Measurements from ENCODE around the gene SQSTM1.
"Not testable (repeated sequence)": the region's sequence is repeated elsewhere in the genome, so short reads cannot be mapped to it uniquely, and the experiment has no call there.

SQSTM1 gene

DNA sequence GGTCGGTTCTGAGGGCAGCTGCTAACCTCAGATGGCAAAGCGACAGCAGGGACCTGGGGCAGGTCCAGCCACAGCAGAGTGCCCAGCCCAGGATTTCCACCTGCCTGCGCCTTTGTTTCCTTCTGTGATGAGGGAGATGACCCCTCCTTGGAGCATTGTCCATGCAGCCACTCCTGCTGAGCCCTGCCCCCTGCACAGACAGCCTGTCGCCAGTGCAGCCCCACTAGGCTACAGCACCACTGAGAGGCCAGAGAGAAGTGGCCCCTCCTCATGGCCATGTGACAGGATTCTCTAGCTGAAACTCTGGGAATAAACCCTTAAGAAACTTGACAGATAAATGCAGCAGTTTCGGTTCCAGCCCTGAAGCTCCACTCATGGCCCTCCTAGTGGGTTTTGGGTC lies 48.4 kb downstream of the SQSTM1 start:
- H3K4me1 Mint-ChIP-seq: peaks cover 11% of the 10 kb centered on the region
- no peaks in the 10 kb centered on the region for H3K27me3 Mint-ChIP-seq
- no peak for DNase-seq (ENCODE audit: low spot score in 2 of 2)
- no peak overlapping the region for H3K4me3 Mint-ChIP-seq
- H3K36me3 Mint-ChIP-seq: peaks cover 15% of the 10 kb centered on the region
- no peak overlapping the region for H3K27ac Mint-ChIP-seq
- H3K9me3 Mint-ChIP-seq: no peaks in the 10 kb centered on the region
- ATAC-seq (ENCODE audit: low read depth): no peak

DNA sequence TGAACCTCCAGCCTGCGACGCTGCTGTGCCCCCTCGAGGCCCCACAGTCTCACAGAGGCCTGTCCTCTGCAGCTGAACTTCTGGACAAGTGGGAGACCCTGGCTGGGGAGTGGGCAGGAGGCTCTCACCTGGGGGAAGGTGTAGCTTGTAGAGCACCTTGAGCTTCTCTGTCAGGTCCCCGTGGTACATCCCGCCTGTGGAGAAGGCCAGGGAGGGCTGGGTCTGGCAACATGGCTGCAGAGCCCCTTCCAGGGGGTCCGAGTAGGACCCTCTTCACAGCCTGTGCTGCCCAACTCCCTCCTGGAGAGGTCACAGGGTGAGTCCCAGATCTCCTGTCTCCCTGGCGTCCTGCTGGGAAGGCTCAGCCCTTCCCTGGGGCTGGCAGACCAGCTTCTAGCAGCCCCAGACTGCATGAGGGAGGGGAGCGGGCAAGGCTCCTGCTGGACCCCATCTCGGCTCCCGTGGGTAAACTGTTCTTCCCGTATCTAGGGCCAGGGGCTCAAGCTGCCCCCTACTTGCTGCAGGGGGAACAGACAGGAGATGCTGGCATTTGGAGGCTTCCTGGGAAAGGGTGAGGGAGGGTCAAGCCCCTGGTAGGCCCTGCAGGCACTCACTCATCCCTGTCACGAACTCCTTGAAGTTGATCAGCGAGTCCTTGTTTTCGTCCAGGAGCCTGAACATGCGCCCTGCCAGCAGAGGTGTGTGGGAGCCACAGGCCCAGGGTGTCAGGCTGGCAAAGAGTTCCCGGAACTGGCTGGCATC lies 49.1 kb downstream of the SQSTM1 start:
- ATAC-seq (ENCODE audit: low read depth): no peak
- peaks cover 11% of the 10 kb centered on the region for H3K4me1 Mint-ChIP-seq
- H3K27ac Mint-ChIP-seq: no peak overlapping the region
- no peaks in the 10 kb centered on the region for H3K9me3 Mint-ChIP-seq
- DNase-seq (ENCODE audit: low spot score in 2 of 2): no peak
- H3K27me3 Mint-ChIP-seq: no peaks in the 10 kb centered on the region
- peaks cover 17% of the 10 kb centered on the region for H3K36me3 Mint-ChIP-seq
- no peak overlapping the region for H3K4me3 Mint-ChIP-seq

GRCh38 chr5:179870403-179870903 lies 49.7 kb downstream of the SQSTM1 start:
- Mint-ChIP-seq H3K36me3 (peaks cover 19% of the 10 kb centered on the region), H3K4me3 (no peak overlapping the region), H3K27ac (no peak overlapping the region), H3K4me1 (peaks cover 6% of the 10 kb centered on the region), H3K27me3 (no peaks in the 10 kb centered on the region), H3K9me3 (no peaks in the 10 kb centered on the region)
- no peak for ATAC-seq (ENCODE audit: low read depth)
- no peak for DNase-seq (ENCODE audit: low spot score in 2 of 2)

GRCh38 chr5:179870952-179871351 lies 50.2 kb downstream of the SQSTM1 start:
- H3K36me3 Mint-ChIP-seq: peaks cover 19% of the 10 kb centered on the region
- no peaks in the 10 kb centered on the region for H3K9me3 Mint-ChIP-seq
- H3K27me3 Mint-ChIP-seq: no peaks in the 10 kb centered on the region
- H3K4me1 Mint-ChIP-seq: peaks cover 6% of the 10 kb centered on the region
- DNase-seq (ENCODE audit: low spot score in 2 of 2) (no peak), ATAC-seq (ENCODE audit: low read depth) (no peak)
- no peak overlapping the region for H3K4me3 Mint-ChIP-seq
- no peak overlapping the region for H3K27ac Mint-ChIP-seq

- H3K27ac Mint-ChIP-seq; DNase-seq (ENCODE audit: low spot score in 2 of 2): not testable (repeated sequence)
- H3K36me3 Mint-ChIP-seq: peaks cover 21% of the 10 kb centered on the region
Measured at GRCh38 chr5:179871533-179871932, 50.8 kb downstream of the SQSTM1 start.

DNA sequence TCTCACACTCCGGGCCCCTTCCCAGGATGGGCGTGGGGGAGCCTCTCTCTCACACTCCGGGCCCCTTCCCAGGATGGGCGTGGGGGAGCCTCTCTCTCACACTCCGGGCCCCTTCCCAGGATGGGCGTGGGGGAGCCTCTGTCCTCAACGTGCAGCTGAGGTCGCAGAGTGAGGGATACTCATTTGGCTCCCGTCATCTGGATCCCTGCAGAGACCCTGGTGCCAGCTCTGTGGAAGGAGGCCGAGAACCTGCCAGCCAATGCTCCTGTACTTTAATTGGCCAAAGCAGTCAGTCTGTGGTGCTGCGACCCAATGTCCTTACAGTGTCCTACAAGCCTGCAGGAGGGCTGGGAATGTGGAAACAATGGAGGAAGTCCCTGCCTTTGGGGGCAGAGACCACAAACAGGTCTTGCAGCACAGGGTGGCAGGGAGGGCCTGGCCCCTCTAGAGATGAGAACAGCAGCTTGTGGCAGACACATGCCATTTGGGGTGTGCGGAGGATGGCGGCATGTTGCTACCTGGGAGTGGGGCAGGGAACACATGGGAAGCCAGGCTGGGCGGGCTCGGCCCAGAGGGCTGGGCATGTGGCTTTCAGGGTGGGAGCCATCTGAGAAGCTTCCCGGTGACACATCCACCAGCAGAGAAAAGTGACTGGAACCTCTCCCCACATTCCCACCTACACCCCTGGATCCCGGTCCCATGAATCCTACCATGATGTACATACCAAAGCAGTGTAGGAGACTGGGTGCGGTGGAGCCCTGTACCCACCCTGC lies 51.5 kb downstream of the SQSTM1 start:
- DNase-seq (ENCODE audit: low spot score in 2 of 2): no peak
- Mint-ChIP-seq H3K36me3 (peaks cover 23% of the 10 kb centered on the region), H3K27ac (no peak overlapping the region), H3K4me1 (peaks cover 1% of the 10 kb centered on the region), H3K27me3 (no peaks in the 10 kb centered on the region), H3K9me3 (no peaks in the 10 kb centered on the region), H3K4me3 (no peak overlapping the region)
- no peak for ATAC-seq (ENCODE audit: low read depth)

More at GRCh38 chr5:179871533-179871932, 50.8 kb downstream of the SQSTM1 start:
- not testable (repeated sequence) for ATAC-seq (ENCODE audit: low read depth); H3K27me3 Mint-ChIP-seq; H3K4me3 Mint-ChIP-seq; H3K9me3 Mint-ChIP-seq; H3K4me1 Mint-ChIP-seq

- ATAC-seq (ENCODE audit: low read depth): no peak
- H3K36me3 Mint-ChIP-seq: peaks cover 26% of the 10 kb centered on the region
- H3K27me3 Mint-ChIP-seq: no peaks in the 10 kb centered on the region
- no peaks in the 10 kb centered on the region for H3K4me1 Mint-ChIP-seq
- H3K27ac Mint-ChIP-seq: no peak overlapping the region
- H3K9me3 Mint-ChIP-seq: no peaks in the 10 kb centered on the region
- no peak for DNase-seq (ENCODE audit: low spot score in 2 of 2)
- H3K4me3 Mint-ChIP-seq: no peak overlapping the region
Measured at GRCh38 chr5:179872828-179873575, 52.3 kb downstream of the SQSTM1 start.

DNA sequence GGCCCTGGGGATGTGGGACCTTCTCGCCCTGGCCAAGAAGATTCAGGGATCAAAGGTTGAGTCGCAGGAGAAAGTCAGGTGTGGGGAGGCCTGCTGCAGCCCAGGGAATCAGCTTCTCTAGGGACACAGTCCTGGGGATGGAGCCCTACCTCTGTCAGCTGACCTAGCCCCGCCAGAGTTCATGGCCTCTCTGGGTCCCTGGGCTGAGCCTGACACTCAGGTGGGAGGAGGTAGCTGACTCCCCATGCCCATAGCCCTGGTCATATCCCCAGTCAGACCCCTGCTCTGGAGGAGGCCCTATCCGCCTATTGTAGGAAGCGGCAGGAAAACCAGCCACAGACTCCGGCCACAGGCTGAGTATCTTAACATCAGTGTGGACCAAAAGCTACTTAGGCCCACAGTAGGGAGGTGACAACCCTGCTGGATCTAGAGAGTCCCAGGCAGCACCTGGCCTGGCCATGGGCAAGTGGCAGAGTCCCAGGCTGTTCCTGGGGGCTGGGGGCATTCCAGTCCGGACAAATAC lies 52.9 kb downstream of the SQSTM1 start:
- H3K36me3 Mint-ChIP-seq: peaks cover 26% of the 10 kb centered on the region
- no peak for DNase-seq (ENCODE audit: low spot score in 2 of 2)
- no peaks in the 10 kb centered on the region for H3K27me3 Mint-ChIP-seq
- H3K4me1 Mint-ChIP-seq: no peaks in the 10 kb centered on the region
- no peak overlapping the region for H3K4me3 Mint-ChIP-seq
- H3K9me3 Mint-ChIP-seq: no peaks in the 10 kb centered on the region
- no peak overlapping the region for H3K27ac Mint-ChIP-seq
- ATAC-seq (ENCODE audit: low read depth): no peak

DNA sequence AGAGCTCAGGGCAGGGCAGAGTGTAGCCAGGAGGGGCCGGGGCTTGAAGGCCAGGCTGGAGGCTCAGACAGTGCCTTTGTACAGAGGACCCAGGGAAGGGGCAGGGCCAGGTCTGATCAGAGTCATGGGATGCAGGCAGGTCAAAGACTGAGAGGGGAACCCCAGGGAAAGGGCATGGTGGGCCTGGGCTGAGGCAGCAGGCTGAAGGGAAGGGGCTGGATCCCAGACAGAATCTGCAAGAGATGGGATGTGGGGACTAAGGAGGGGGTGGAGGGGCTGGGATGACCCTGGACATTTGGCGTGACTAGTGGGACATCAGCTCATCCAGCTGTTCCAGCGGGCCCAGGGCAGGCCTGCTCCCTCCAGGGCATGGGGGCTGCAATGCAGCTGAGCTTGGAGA lies 53.4 kb downstream of the SQSTM1 start:
- H3K36me3 Mint-ChIP-seq: peaks cover 26% of the 10 kb centered on the region
- DNase-seq (ENCODE audit: low spot score in 2 of 2): no peak
- H3K9me3 Mint-ChIP-seq: no peaks in the 10 kb centered on the region
- no peak for ATAC-seq (ENCODE audit: low read depth)
- no peak overlapping the region for H3K27ac Mint-ChIP-seq
- H3K27me3 Mint-ChIP-seq: no peaks in the 10 kb centered on the region
- no peaks in the 10 kb centered on the region for H3K4me1 Mint-ChIP-seq
- no peak overlapping the region for H3K4me3 Mint-ChIP-seq

DNA sequence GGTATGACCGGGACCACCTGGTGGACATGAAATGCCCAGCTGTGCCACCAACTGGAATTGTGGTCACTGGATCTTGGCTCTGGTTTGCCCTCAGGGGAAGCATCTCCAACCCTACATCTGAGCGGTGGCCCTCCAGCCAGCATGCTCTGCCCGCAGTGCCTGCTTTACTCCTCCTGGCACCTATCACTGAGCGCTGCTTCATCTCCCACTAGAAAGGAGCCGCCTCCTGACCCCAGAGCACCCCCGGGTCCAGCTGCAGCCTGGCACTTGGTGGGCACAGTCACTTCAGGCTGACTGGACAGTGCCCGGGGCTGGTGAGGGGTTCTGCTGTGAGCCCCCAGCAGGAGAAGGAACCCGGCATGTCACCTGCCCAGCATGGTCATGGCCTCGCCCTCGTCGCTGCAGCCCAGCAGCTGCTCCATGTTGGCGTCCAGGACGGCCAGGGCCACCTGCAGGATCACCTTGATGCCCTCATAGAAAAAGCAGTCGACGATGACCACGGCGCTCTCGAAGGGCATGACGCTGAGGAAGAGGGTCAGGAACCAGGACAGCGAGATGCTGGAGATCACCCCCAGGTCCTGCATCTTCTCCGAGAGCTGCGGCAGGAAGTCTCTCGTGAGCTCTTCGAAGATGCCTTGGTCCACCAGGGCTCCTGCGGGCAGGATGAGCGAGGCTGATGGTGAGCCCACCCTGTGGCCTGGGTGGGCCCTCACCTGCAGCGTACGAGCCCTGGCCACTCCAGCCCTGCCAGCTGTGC lies 54.0 kb downstream of the SQSTM1 start:
- Mint-ChIP-seq H3K4me3 (no peak overlapping the region), H3K27ac (no peak overlapping the region), H3K4me1 (no peaks in the 10 kb centered on the region), H3K36me3 (peaks cover 26% of the 10 kb centered on the region), H3K9me3 (no peaks in the 10 kb centered on the region), H3K27me3 (no peaks in the 10 kb centered on the region)
- DNase-seq (ENCODE audit: low spot score in 2 of 2) (no peak), ATAC-seq (ENCODE audit: low read depth) (no peak)

DNA sequence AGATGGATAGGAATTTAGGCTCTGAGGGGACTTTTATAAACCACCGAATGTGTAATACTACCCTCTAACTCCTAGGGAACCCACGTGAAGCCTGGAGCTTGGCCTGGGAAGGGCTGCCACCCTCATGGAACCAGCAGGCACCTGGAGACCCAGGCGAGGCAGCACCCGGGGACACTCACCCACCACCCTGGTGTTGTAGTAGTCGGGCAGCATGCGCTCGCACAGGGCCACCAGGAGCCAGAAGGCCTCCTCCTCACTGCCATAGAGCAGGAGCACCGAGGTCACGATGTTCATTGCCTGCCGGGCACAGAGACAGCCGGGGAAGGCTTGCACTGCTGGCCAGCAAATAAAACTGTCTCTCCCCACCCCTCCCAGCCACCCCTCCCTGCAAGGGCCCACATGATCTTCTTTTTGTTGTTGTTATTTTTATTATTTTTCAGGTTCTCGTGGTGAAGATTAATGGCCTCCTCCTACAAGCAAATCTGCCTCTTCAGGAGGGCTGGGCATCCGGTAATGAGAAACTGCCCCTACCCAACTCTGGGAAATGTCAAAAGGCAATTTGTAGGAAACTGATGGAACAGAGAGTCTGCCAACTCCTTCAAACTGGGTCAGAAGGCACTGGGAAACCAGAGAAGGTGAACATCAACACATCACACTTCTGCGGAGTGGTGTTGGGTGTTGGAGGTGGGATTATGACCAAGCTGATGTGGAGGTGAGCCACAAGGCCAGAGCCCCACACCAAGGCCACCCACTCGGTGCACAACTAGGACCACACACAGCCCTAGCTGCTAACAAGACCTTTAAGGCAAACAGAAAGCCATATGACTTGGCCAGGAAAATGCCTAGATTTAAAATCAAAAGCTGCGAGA lies 55.3 kb downstream of the SQSTM1 start:
- Mint-ChIP-seq H3K9me3 (no peaks in the 10 kb centered on the region), H3K4me3 (no peak overlapping the region), H3K4me1 (no peaks in the 10 kb centered on the region), H3K27ac (no peak overlapping the region), H3K36me3 (peaks cover 22% of the 10 kb centered on the region), H3K27me3 (no peaks in the 10 kb centered on the region)
- ATAC-seq (ENCODE audit: low read depth) (no peak), DNase-seq (ENCODE audit: low spot score in 2 of 2) (no peak)

- H3K27me3 Mint-ChIP-seq: no peaks in the 10 kb centered on the region
- H3K9me3 Mint-ChIP-seq: no peaks in the 10 kb centered on the region
- no peak overlapping the region for H3K4me3 Mint-ChIP-seq
- ATAC-seq (ENCODE audit: low read depth) (no peak), DNase-seq (ENCODE audit: low spot score in 2 of 2) (no peak)
- peaks cover 24% of the 10 kb centered on the region for H3K36me3 Mint-ChIP-seq
- no peak overlapping the region for H3K27ac Mint-ChIP-seq
- H3K4me1 Mint-ChIP-seq: no peaks in the 10 kb centered on the region
Measured at GRCh38 chr5:179876610-179876952, 55.9 kb downstream of the SQSTM1 start.

All from memory B cell (primary cell).